ENCODE measurements around the gene GNAI1.

Gene GNAI1

GRCh38 chr7:80165177-80165576 lies 30.5 kb downstream of the GNAI1 start:
- no peak for DNase-seq

- DNase-seq, result no peak
These were observed 35.8 kb downstream of the GNAI1 start for GRCh38 chr7:80170445-80170844.

GRCh38 chr7:80172387-80172786 lies 37.8 kb downstream of the GNAI1 start:
- no peak for DNase-seq

GRCh38 chr7:80175744-80176143 lies 41.1 kb downstream of the GNAI1 start:
- no peak for DNase-seq

- no peak for DNase-seq
These were observed 46.8 kb downstream of the GNAI1 start for GRCh38 chr7:80181411-80181810.

- DNase-seq, result no peak
These were observed 48.1 kb downstream of the GNAI1 start for GRCh38 chr7:80182630-80183276.

GRCh38 chr7:80183351-80183750 lies 48.7 kb downstream of the GNAI1 start:
- no peak for DNase-seq

- no peak for DNase-seq
These were observed 49.5 kb downstream of the GNAI1 start for GRCh38 chr7:80183900-80184685.

- DNase-seq, result no peak
These were observed 50.1 kb downstream of the GNAI1 start for GRCh38 chr7:80184693-80185092.

GRCh38 chr7:80185571-80185970 lies 50.9 kb downstream of the GNAI1 start:
- no peak for DNase-seq

- DNase-seq, result no peak
These were observed 52.1 kb downstream of the GNAI1 start for GRCh38 chr7:80186721-80187120.

- no peak for DNase-seq
These were observed 52.6 kb downstream of the GNAI1 start for GRCh38 chr7:80187279-80187678.

GRCh38 chr7:80187727-80188126 lies 53.1 kb downstream of the GNAI1 start:
- DNase-seq, result no peak

GRCh38 chr7:80189638-80190037 lies 55.0 kb downstream of the GNAI1 start:
- no peak for DNase-seq

- DNase-seq, result no peak
These were observed 63.0 kb downstream of the GNAI1 start for GRCh38 chr7:80197627-80198026.

- DNase-seq, result no peak
These were observed 64.4 kb downstream of the GNAI1 start for GRCh38 chr7:80199051-80199450.

GRCh38 chr7:80204454-80204853 lies 69.8 kb downstream of the GNAI1 start:
- no peak for DNase-seq

- DNase-seq, result no peak
These were observed 70.3 kb downstream of the GNAI1 start for GRCh38 chr7:80204919-80205318.

GRCh38 chr7:80206763-80207162 lies 72.1 kb downstream of the GNAI1 start:
- DNase-seq, result no peak

GRCh38 chr7:80207501-80207900 lies 72.9 kb downstream of the GNAI1 start:
- DNase-seq, result no peak

- DNase-seq, result no peak
These were observed 74.1 kb downstream of the GNAI1 start for GRCh38 chr7:80208700-80209099.

GRCh38 chr7:80210400-80210799 lies 75.8 kb downstream of the GNAI1 start:
- no peak for DNase-seq

- no peak for DNase-seq
These were observed 79.2 kb downstream of the GNAI1 start for GRCh38 chr7:80213814-80214213.

GRCh38 chr7:80215734-80216133 lies 81.1 kb downstream of the GNAI1 start:
- DNase-seq, result no peak

All from stimulated activated CD4-positive, alpha-beta T cell treated with anti-CD3 and anti-CD28 coated beads, Interleukin-2, amount 100 ng/mL, for 48 hours (primary cell).